GM06990 (cell line): ENCODE data around the gene ASGR1.
"Not testable (repeated sequence)": the region's sequence is repeated elsewhere in the genome, so short reads cannot be mapped to it uniquely, and the experiment has no call there.

Experiments used
- DNase-seq: peaks from one replicate; pipeline ENCODE4 v3.0.0-alpha.2; 2011; ENCODE audit not compliant: insufficient read length; ENCODE audit errors: extremely low read depth
- H3K27me3 ChIP-seq: replicated peaks from 2 replicates; pipeline ENCODE4 v1.6.0; 2011; ENCODE audit warnings: low read length; ENCODE audit not compliant: control insufficient read depth, insufficient read depth
- H3K36me3 ChIP-seq: 2 replicates; pipeline ENCODE4 v1.5.1; 2011; ENCODE audit warnings: low read length; ENCODE audit not compliant: control insufficient read depth, insufficient read depth
- H3K4me3 ChIP-seq: replicated peaks from 2 replicates; pipeline ENCODE4 v1.5.1; 2011; ENCODE audit warnings: low read depth, mild to moderate bottlenecking, control low read depth, low read length
- CTCF ChIP-seq: IDR thresholded peaks from 2 replicates; pipeline ENCODE4 v1.5.1; 2011; ENCODE audit warnings: low read length, control low read depth, mild to moderate bottlenecking, inconsistent platforms; ENCODE audit not compliant: insufficient read depth, poor library complexity, severe bottlenecking

Gene ASGR1

GRCh38 chr17:7132511-7133094, 46.6 kb downstream of the ASGR1 start:
- 0 out of 2 replicates have a peak overlapping the region, but pooled peaks have one; percentile 10 for H3K4me3 ChIP-seq
- DNase-seq = peak; percentile 80

GRCh38 chr17:7131423-7131791, 47.8 kb downstream of the ASGR1 start:
- Histone ChIP-seq H3K36me3 (no peaks in the 10 kb centered on the region), H3K4me3 (no peak overlapping the region), H3K27me3 (no peaks in the 10 kb centered on the region)
- TF ChIP-seq CTCF = no peak
- no peak for DNase-seq

More at GRCh38 chr17:7132511-7133094, 46.6 kb downstream of the ASGR1 start:
- Histone ChIP-seq H3K27me3 (no peaks in the 10 kb centered on the region), H3K36me3 (no peaks in the 10 kb centered on the region)
- no peak for TF ChIP-seq CTCF

- no peak overlapping the region for H3K4me3 ChIP-seq
- no peak for TF ChIP-seq CTCF
- no peak for DNase-seq
- H3K27me3 ChIP-seq = no peaks in the 10 kb centered on the region
- no peaks in the 10 kb centered on the region for H3K36me3 ChIP-seq
Measured at GRCh38 chr17:7130621-7131422, 48.3 kb downstream of the ASGR1 start.

GRCh38 chr17:7129311-7129710, 49.9 kb downstream of the ASGR1 start:
- H3K27me3 ChIP-seq = no peaks in the 10 kb centered on the region
- no peak for TF ChIP-seq CTCF
- no peak overlapping the region for H3K4me3 ChIP-seq
- H3K36me3 ChIP-seq = no peaks in the 10 kb centered on the region
- no peak for DNase-seq

- Histone ChIP-seq H3K27me3 (no peaks in the 10 kb centered on the region), H3K36me3 (no peaks in the 10 kb centered on the region), H3K4me3 (no peak overlapping the region)
- TF ChIP-seq CTCF = no peak
- no peak for DNase-seq
Measured at GRCh38 chr17:7128160-7128559, 51.0 kb downstream of the ASGR1 start.

GRCh38 chr17:7127501-7127900, 51.7 kb downstream of the ASGR1 start:
- H3K27me3 ChIP-seq, DNase-seq, H3K36me3 ChIP-seq, H3K4me3 ChIP-seq: not testable (repeated sequence)

GRCh38 chr17:7126386-7126785, 52.8 kb downstream of the ASGR1 start:
- H3K4me3 ChIP-seq, H3K27me3 ChIP-seq, DNase-seq, H3K36me3 ChIP-seq: not testable (repeated sequence)
